Measurements from ENCODE around the gene C5orf47. TPM values are rescaled to one million over a fixed set of nuclear protein-coding genes. Genes with fewer than 3 reads are reported as not detected.

Gene C5orf47
- total and polyA plus RNA-seq, 2 of the 4 experiments (the other 2 are of a cell fraction), result not detected

DNA sequence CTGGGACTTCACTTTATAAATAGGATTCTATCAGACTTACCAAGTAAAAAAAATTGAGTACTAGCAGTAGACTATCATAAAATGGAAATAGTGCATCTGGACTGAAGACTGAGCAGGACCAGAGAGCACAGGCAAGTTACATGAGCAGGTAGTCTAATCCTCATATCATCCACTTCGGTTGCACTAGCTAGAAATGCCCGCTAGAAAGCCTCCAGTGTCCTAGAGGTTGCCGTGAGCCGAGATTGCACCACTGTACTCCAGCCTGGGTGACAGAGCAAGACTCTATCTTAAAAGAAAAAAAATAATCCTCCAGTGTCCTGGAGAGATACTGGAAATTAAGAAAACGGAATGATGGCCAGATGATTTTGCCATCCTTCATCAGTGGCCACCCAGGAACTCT lies 20.0 kb downstream of the C5orf47 start:
- ChIA-PET POLR2A (ENCODE audit: unreplicated experiment) (no interaction called here), CTCF (no interaction called here)
- no peak overlapping the region for H2BK120ac ChIP-seq (ENCODE audit: low read depth, low read length)
- H2AK9ac ChIP-seq (replicated peaks; ENCODE audit: low read depth, low read length, poor library complexity), result no peak overlapping the region
- H3K4ac ChIP-seq (ENCODE audit: low read depth, low read length), result no peak overlapping the region
- no peak overlapping the region for H3K4me2 ChIP-seq (ENCODE audit: low read depth, low read length)
- no peak overlapping the region for H3K56ac ChIP-seq (ENCODE audit: extremely low read depth, insufficient read depth, low read length)
- intact Hi-C loops (cut with micrococcal nuclease), result no loop called here
- H3K9me1 ChIP-seq (ENCODE audit: insufficient read depth, low read length), result no peaks in the 10 kb centered on the region
- H3K36me3 ChIP-seq (ENCODE audit: control insufficient read depth, insufficient read depth, low read length), result no peaks in the 10 kb centered on the region
- no peaks in the 10 kb centered on the region for H3K4me1 ChIP-seq (ENCODE audit: control insufficient read depth, insufficient read depth, low read length)
- no peak overlapping the region for H3K27ac ChIP-seq (ENCODE audit: insufficient read depth, low read length)
- no TSS peak for BruUV-seq (replicated peaks)
- H3K18ac ChIP-seq (ENCODE audit: low read depth, low read length), result no peak overlapping the region
- H3K79me1 ChIP-seq (ENCODE audit: low read depth in 1 of 2, low read length in 2 of 2), result no peaks in the 10 kb centered on the region
- no peak overlapping the region for H4K5ac ChIP-seq (ENCODE audit: low read depth, low read length)
- no peak overlapping the region for H4K8ac ChIP-seq (ENCODE audit: low read depth in 2 of 2, low read length in 2 of 2)
- TF ChIP-seq, protein P1, sequence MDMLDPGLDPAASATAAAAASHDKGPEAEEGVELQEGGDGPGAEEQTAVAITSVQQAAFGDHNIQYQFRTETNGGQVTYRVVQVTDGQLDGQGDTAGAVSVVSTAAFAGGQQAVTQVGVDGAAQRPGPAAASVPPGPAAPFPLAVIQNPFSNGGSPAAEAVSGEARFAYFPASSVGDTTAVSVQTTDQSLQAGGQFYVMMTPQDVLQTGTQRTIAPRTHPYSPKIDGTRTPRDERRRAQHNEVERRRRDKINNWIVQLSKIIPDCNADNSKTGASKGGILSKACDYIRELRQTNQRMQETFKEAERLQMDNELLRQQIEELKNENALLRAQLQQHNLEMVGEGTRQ (IDR thresholded peaks at IDR 0.05; ENCODE audit: low read depth, low read length), result no peak
- no peak for TF ChIP-seq BHLHE40 (IDR thresholded peaks at IDR 0.05; ENCODE audit: low read depth, low read length)
- no peak for TF ChIP-seq MXI1 (IDR thresholded peaks at IDR 0.05; ENCODE audit: borderline replicate concordance, low read depth, low read length)
- TF ChIP-seq, protein P2, sequence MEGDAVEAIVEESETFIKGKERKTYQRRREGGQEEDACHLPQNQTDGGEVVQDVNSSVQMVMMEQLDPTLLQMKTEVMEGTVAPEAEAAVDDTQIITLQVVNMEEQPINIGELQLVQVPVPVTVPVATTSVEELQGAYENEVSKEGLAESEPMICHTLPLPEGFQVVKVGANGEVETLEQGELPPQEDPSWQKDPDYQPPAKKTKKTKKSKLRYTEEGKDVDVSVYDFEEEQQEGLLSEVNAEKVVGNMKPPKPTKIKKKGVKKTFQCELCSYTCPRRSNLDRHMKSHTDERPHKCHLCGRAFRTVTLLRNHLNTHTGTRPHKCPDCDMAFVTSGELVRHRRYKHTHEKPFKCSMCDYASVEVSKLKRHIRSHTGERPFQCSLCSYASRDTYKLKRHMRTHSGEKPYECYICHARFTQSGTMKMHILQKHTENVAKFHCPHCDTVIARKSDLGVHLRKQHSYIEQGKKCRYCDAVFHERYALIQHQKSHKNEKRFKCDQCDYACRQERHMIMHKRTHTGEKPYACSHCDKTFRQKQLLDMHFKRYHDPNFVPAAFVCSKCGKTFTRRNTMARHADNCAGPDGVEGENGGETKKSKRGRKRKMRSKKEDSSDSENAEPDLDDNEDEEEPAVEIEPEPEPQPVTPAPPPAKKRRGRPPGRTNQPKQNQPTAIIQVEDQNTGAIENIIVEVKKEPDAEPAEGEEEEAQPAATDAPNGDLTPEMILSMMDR (conservative IDR thresholded peaks at IDR 0.05; ENCODE audit: low read depth, low read length), result no peak
- no peak for TF ChIP-seq NFE2L2 (IDR thresholded peaks at IDR 0.05; ENCODE audit: low read depth, low read length)
- no peaks in the 10 kb centered on the region for H3K27me3 ChIP-seq (ENCODE audit: control insufficient read depth, insufficient read depth, low read length)
- no peak overlapping the region for H2BK20ac ChIP-seq (ENCODE audit: low read depth, low read length)
- no peaks in the 10 kb centered on the region for H3K9me3 ChIP-seq (ENCODE audit: control insufficient read depth, insufficient read depth, low read length)
- in situ Hi-C loops (cut with MboI; ENCODE audit: low sequenced_read_pairs), result no loop called here
- no peak overlapping the region for H3K9ac ChIP-seq (ENCODE audit: low read depth, low read length)
- H2AK5ac ChIP-seq (ENCODE audit: low read depth, low read length), result no peak overlapping the region
- no peak for ATAC-seq (ENCODE audit: low read depth)
- H4K20me1 ChIP-seq (ENCODE audit: insufficient read depth, low read length), result no peaks in the 10 kb centered on the region
- H2BK5ac ChIP-seq (ENCODE audit: low read depth, low read length, poor library complexity, severe bottlenecking), result no peak overlapping the region
- no peak overlapping the region for H2BK15ac ChIP-seq (ENCODE audit: low read depth, low read length)
- no peak for DNase-seq
- H3K23ac ChIP-seq (ENCODE audit: low read depth, low read length), result no peak overlapping the region
- WGBS, 2 experiments (ENCODE audit: extremely low coverage in 2 of 2, insufficient read length in 1 of 2), result no CpG with 5 or more reads among the region's 5 CpGs
- H4K91ac ChIP-seq (ENCODE audit: insufficient read depth, low read depth, low read length), result no peak overlapping the region
- H3K14ac ChIP-seq (replicated peaks; ENCODE audit: low read depth, low read length), result no peak overlapping the region
- dilution Hi-C loops (cut with HindIII; ENCODE audit: low sequenced_read_pairs, unreplicated experiment), result no loop called here
- no peak overlapping the region for H3K4me3 ChIP-seq (ENCODE audit: insufficient read depth, low read depth, low read length)
- H2AFZ ChIP-seq (replicated peaks; ENCODE audit: low read length, poor library complexity), result no peak overlapping the region

Data from IMR-90 (cell line).